Uterus (tissue), 4 donors: ENCODE measurements around the gene CNTLN. TPM values are rescaled to one million over a fixed set of nuclear protein-coding genes. Genes with fewer than 3 reads are reported as not detected.

ENCODE experiments used
- DNase-seq, 2 donors: peaks; one replicate each; pipeline ENCODE4 v3.0.0-alpha.2; 2019 to 2020
- H3K27ac ChIP-seq, 2 donors: fragments of 200-600 bp; sonication (generic); 1 replicate in 1 of 2; 2 replicates in 1 of 2; pipeline ENCODE4 v1.5.1; 2016 to 2018
- H3K27me3 ChIP-seq, 2 donors: fragments of 200-600 bp; sonication (generic); one replicate each; pipeline ENCODE4 v1.5.1; 2018 to 2019; ENCODE audit warnings: control low read depth in 1 of 2
- H3K36me3 ChIP-seq, 2 donors: fragments of 200-600 bp; sonication (generic); one replicate each; pipeline ENCODE4 v1.5.1; 2019; ENCODE audit warnings: control low read depth in 1 of 2
- H3K4me1 ChIP-seq, 2 donors: fragments of 200-600 bp; sonication (generic); one replicate each; pipeline ENCODE4 v1.5.1; 2018 to 2019; ENCODE audit warnings: control low read depth in 1 of 2
- H3K4me3 ChIP-seq, 2 donors: fragments of 200-600 bp; sonication (generic); 1 replicate in 1 of 2; 2 replicates in 1 of 2; pipeline ENCODE4 v1.5.1; 2018 to 2019; ENCODE audit warnings: mild to moderate bottlenecking in 1 of 2
- H3K9me3 ChIP-seq, 2 donors: fragments of 200-600 bp; sonication (generic); one replicate each; pipeline ENCODE4 v1.5.1; 2019; ENCODE audit warnings: control low read depth in 1 of 2
- CTCF ChIP-seq, 4 experiments: fragments of 200-600 bp in 2 of 4; fragments of 450-650 bp in 2 of 4; sonication (generic) in 2 of 4; IDR thresholded peaks; one replicate each; pipeline ENCODE4 v1.5.1; 2016 to 2019; ENCODE audit warnings: antibody characterized with exemption in 4 of 4, mild to moderate bottlenecking in 2 of 4, moderate library complexity in 1 of 4
- POLR2A ChIP-seq, 2 donors: fragments of 450-650 bp; IDR thresholded peaks; one replicate each; pipeline ENCODE4 v1.6.1; 2016; ENCODE audit warnings: antibody characterized with exemption in 2 of 2, mild to moderate bottlenecking in 1 of 2, moderate library complexity in 1 of 2
- intact Hi-C: fragments of 100-400 bp; cut with DNase I; formaldehyde crosslinking; loops from one replicate; pipeline ENCODE4 v1.15.1; 2023; ENCODE audit warnings: low total_unique reads
- total RNA-seq, 4 donors: library from RNA; depleted of rRNA in 3 of 4; stranded (reverse); fragments of >200 nt in 3 of 4; gene quantifications; one replicate each; pipeline versions ENCODE4 v1.1.0 to v1.2.4, GENCODE V29; 2014 to 2023
- donor health status: DM: yes; HTN: yes; CAD: no.

The CNTLN gene
- total RNA-seq, 4 donors from 2014 or later = 11.3 to 41.7 (median 18.9) TPM

GRCh38 chr9:17217272-17217671 is 82.4 kb downstream of the CNTLN start:
- H3K27ac ChIP-seq = no peak overlapping the region
- intact Hi-C loops = no loop called here
- DNase-seq = no peak
- no peaks in the 10 kb centered on the region for H3K36me3 ChIP-seq
- no peaks in the 10 kb centered on the region for H3K9me3 ChIP-seq
- H3K4me1 ChIP-seq = no peaks in the 10 kb centered on the region
- TF ChIP-seq CTCF (IDR thresholded peaks at IDR 0.05) (no peak), POLR2A (IDR thresholded peaks at IDR 0.05) (no peak)
- no peak overlapping the region for H3K4me3 ChIP-seq
- no peaks in the 10 kb centered on the region for H3K27me3 ChIP-seq

- no peaks in the 10 kb centered on the region for H3K36me3 ChIP-seq
- H3K9me3 ChIP-seq = no peaks in the 10 kb centered on the region
- intact Hi-C loops = no loop called here
Observed at GRCh38 chr9:17219261-17219660, 84.4 kb downstream of the CNTLN start.

GRCh38 chr9:17222932-17223331 is 88.1 kb downstream of the CNTLN start:
- no peaks in the 10 kb centered on the region for H3K9me3 ChIP-seq
- no peak overlapping the region for H3K4me3 ChIP-seq

More at GRCh38 chr9:17219261-17219660, 84.4 kb downstream of the CNTLN start:
- no peak for DNase-seq
- TF ChIP-seq CTCF (IDR thresholded peaks at IDR 0.05) = no peak
- Histone ChIP-seq H3K4me3 (no peak overlapping the region), H3K4me1 (no peaks in the 10 kb centered on the region), H3K27me3 (no peaks in the 10 kb centered on the region), H3K27ac (no peak overlapping the region)

GRCh38 chr9:17225407-17225806 is 90.6 kb downstream of the CNTLN start:
- Histone ChIP-seq H3K36me3 (no peaks in the 10 kb centered on the region), H3K4me3 (no peak overlapping the region), H3K4me1 (no peaks in the 10 kb centered on the region), H3K27ac (no peak overlapping the region), H3K9me3 (no peaks in the 10 kb centered on the region), H3K27me3 (no peaks in the 10 kb centered on the region)
- TF ChIP-seq CTCF (IDR thresholded peaks at IDR 0.05) = no peak
- TF ChIP-seq POLR2A (IDR thresholded peaks at IDR 0.05) = no peak
- intact Hi-C loops = no loop called here
- DNase-seq = no peak

More at GRCh38 chr9:17222932-17223331, 88.1 kb downstream of the CNTLN start:
- DNase-seq = no peak
- Histone ChIP-seq H3K27me3 (no peaks in the 10 kb centered on the region), H3K4me1 (no peaks in the 10 kb centered on the region), H3K27ac (no peak overlapping the region), H3K36me3 (no peaks in the 10 kb centered on the region)
- TF ChIP-seq CTCF (IDR thresholded peaks at IDR 0.05) (no peak), POLR2A (IDR thresholded peaks at IDR 0.05) (no peak)
- intact Hi-C loops = no loop called here

GRCh38 chr9:17229945-17230560 is 95.2 kb downstream of the CNTLN start:
- no peak for DNase-seq
- H3K36me3 ChIP-seq = no peaks in the 10 kb centered on the region
- no peaks in the 10 kb centered on the region for H3K9me3 ChIP-seq
- H3K27ac ChIP-seq = no peak overlapping the region
- no peaks in the 10 kb centered on the region for H3K27me3 ChIP-seq
- no peak for TF ChIP-seq POLR2A (IDR thresholded peaks at IDR 0.05)
- TF ChIP-seq CTCF (IDR thresholded peaks at IDR 0.05) = no peak
- no peaks in the 10 kb centered on the region for H3K4me1 ChIP-seq
- H3K4me3 ChIP-seq = no peak overlapping the region
- intact Hi-C loops = no loop called here
